Uterus (tissue), 2 donors: ENCODE results near the gene LRRC25.

Source experiments
- POLR2A ChIP-seq, 2 donors: fragments of 450-650 bp; IDR thresholded peaks; one replicate each; pipeline ENCODE4 v1.6.1; 2016; ENCODE audit warnings: antibody characterized with exemption in 2 of 2, mild to moderate bottlenecking in 1 of 2, moderate library complexity in 1 of 2
- TF ChIP-seq, protein P1 (sequence below), 4 experiments: fragments of 200-600 bp in 2 of 4; fragments of 450-650 bp in 2 of 4; sonication (generic) in 2 of 4; IDR thresholded peaks; one replicate each; pipeline ENCODE4 v1.5.1; 2016 to 2019; ENCODE audit warnings: antibody characterized with exemption in 4 of 4, mild to moderate bottlenecking in 2 of 4, moderate library complexity in 1 of 4

- TF ChIP-seq, protein P1, sequence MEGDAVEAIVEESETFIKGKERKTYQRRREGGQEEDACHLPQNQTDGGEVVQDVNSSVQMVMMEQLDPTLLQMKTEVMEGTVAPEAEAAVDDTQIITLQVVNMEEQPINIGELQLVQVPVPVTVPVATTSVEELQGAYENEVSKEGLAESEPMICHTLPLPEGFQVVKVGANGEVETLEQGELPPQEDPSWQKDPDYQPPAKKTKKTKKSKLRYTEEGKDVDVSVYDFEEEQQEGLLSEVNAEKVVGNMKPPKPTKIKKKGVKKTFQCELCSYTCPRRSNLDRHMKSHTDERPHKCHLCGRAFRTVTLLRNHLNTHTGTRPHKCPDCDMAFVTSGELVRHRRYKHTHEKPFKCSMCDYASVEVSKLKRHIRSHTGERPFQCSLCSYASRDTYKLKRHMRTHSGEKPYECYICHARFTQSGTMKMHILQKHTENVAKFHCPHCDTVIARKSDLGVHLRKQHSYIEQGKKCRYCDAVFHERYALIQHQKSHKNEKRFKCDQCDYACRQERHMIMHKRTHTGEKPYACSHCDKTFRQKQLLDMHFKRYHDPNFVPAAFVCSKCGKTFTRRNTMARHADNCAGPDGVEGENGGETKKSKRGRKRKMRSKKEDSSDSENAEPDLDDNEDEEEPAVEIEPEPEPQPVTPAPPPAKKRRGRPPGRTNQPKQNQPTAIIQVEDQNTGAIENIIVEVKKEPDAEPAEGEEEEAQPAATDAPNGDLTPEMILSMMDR (IDR thresholded peaks at IDR 0.05) = no peak
- no peak for TF ChIP-seq POLR2A (IDR thresholded peaks at IDR 0.05)
Observed at GRCh38 chr19:18418483-18419194, 21.2 kb upstream of the LRRC25 start.
